Smooth muscle cell of the pulmonary artery (primary cell): ENCODE results near the gene LCMT2. TPM values are rescaled to one million over a fixed set of nuclear protein-coding genes. Genes with fewer than 3 reads are reported as not detected.

Experiments
- total RNA-seq: library from RNA; depleted of rRNA; stranded (reverse); fragments of >200 nt; gene quantifications from 2 replicates; pipeline ENCODE4 v1.2.3, GENCODE V29; 2014

LCMT2 gene
- 7.2 and 8.6 TPM in 2 replicates for total RNA-seq

GRCh38 chr15:43329960-43330779 is at the start of gene LCMT2:
LCMT2 (minus strand) TSS chr15:43330573; CDS start chr15:43330489, 84 bp downstream.

DNA sequence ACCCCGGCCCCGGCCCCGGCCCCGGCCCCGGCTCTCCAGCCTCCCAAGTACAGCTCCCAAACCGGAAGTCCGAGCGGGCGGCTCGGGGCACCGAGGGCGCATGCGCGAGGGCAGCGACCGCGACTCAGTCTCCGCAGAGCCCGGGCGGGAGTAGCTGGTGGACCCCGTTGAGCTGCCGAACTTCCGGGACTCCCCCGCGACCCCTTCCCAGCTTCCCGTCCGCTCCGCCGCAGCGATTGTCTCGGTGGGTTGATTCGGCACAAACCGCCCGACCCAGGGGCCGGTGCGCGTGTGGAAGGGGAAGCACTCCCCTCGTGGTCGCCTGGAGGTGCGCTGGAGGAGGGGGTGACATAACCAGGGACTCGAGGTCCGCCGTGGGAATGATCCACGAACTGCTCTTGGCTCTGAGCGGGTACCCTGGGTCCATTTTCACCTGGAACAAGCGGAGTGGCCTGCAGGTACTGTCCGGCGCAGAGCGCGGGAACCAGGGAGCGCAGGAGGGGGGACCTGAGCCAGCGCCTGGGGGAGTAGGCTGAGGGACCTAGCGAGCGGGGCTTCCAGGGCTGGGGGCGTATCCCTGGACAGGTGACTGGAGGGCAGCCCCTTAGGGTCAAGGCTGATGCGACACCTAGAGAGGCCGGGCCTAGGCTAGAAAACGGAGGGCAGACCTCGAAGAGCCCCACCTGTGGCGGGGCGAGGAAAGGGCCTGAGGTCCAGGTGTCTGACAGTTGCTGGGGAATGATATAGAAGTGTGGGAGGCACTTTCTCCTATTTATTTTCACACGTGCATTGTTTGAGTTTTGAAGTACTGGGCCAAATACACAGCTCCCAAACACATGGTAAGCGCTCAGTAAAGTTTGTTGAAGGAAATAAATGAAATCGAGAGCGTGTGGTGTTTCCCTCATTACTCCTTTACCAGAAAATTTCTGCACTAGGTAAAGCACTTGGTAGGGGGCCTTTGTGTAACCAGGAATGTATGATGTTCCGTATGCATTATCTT is 40.9 kb upstream of the LCMT2 start, which contains the start of the genes TUBGCP4 and ZSCAN29:
TSS of gene TUBGCP4 (plus strand) at position 127 of the 1,000 bp plus-strand sequence. CDS start at position 381, 254 bp downstream.
TSS of gene ZSCAN29 (minus strand) at position 69 of the 1,000 bp plus-strand sequence. CDS start 1,130 bp downstream, outside the sequence.

DNA sequence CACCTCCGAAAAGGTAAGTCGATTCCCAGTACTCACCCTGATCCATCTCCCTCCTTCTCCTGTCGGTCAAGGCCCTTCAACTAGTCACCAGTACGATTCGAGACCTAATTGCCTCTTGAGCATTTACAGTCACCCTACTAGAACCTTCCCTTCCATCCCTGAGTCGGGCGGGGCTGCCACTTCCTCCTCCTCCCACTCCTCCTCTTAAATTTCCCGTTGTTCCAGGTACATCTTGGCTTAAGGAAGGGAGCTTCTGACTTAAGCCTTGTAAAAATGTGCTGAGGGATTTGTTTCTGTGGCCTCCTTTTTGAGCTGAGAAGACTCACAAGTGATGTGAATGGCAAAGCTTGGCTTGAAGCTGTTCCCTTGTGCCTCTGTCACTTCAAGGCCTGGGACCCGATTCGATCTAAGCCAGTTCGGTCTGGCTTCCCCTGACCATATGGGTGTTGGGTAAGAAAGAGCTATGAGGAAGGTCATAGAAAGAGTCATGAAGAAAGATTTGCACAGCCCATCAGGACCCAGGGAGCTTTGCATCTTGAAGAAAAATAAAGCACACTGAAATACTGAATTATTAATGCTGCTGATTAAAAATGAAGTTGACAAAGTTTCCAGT is 28.1 kb downstream of the LCMT2 start, which contains the start of gene TGM7:
TSS of gene TGM7 (minus strand) at position 51 of the 613 bp plus-strand sequence.

Other genes with a start within 250 kb of the LCMT2 start
- gene UBR1, start 224.5 kb downstream of the LCMT2 start, total RNA-seq = 30.3 and 39.9 TPM in 2 replicates
- 12.7 and 12.8 TPM in 2 replicates for gene TMEM62, start 197.0 kb downstream of the LCMT2 start, total RNA-seq
- 53.5 and 66.1 TPM in 2 replicates for gene CCNDBP1, start 145.2 kb downstream of the LCMT2 start, total RNA-seq
- 0.23 TPM in 1 of 2 replicates, not detected in the other for gene EPB42, start 109.6 kb downstream of the LCMT2 start, total RNA-seq
- gene TGM5, start 63.6 kb downstream of the LCMT2 start, total RNA-seq = 0.26 TPM in 1 of 2 replicates, not detected in the other
- not detected in 2 replicates for gene TGM7, start 28.3 kb downstream of the LCMT2 start, total RNA-seq
- gene ZSCAN29, start 40.5 kb upstream of the LCMT2 start, total RNA-seq = 16.7 and 17.8 TPM in 2 replicates
- gene TUBGCP4, start 40.5 kb upstream of the LCMT2 start, total RNA-seq = 15.4 and 18.4 TPM in 2 replicates
- gene TP53BP1, start 162.6 kb upstream of the LCMT2 start, total RNA-seq = 100 and 102 TPM in 2 replicates
- 96.1 and 105 TPM in 2 replicates for gene MAP1A, start 187.0 kb upstream of the LCMT2 start, total RNA-seq